ENCODE results near the gene DGKD.
A peak's percentile ranks its signal among the peaks of the same experiment; 100 is the strongest.
"Not testable (repeated sequence)": the region's sequence is repeated elsewhere in the genome, so short reads cannot be mapped to it uniquely, and the experiment has no call there.

The DGKD gene

GRCh38 chr2:233353769-233354499 is at the start of gene DGKD:
Gene DGKD, plus strand, starts transcription at chr2:233354494. Its CDS starts 25 bp downstream, at chr2:233354519.
- peak; percentile 37 for DNase-seq

- no peak for DNase-seq
Measured at GRCh38 chr2:233307565-233307964, 46.7 kb upstream of the DGKD start, which contains the start of gene SAG. Gene SAG, plus strand, starts transcription at chr2:233307816. Its CDS starts 1,374 bp downstream, at chr2:233309190.

- no peak for DNase-seq
Measured at GRCh38 chr2:233311241-233311926, 42.9 kb upstream of the DGKD start.

- DNase-seq: no peak
Measured at GRCh38 chr2:233312874-233313273, 41.4 kb upstream of the DGKD start.

GRCh38 chr2:233314180-233314925 is 39.9 kb upstream of the DGKD start:
- no peak for DNase-seq

GRCh38 chr2:233317196-233317943 is 36.9 kb upstream of the DGKD start:
- no peak for DNase-seq

- no peak for DNase-seq
Measured at GRCh38 chr2:233319256-233319655, 35.0 kb upstream of the DGKD start.

GRCh38 chr2:233320470-233320869 is 33.8 kb upstream of the DGKD start:
- no peak for DNase-seq

GRCh38 chr2:233321166-233321565 is 33.1 kb upstream of the DGKD start:
- DNase-seq: no peak

GRCh38 chr2:233323851-233324250 is 30.4 kb upstream of the DGKD start:
- no peak for DNase-seq

GRCh38 chr2:233325256-233325655 is 29.0 kb upstream of the DGKD start:
- no peak for DNase-seq

GRCh38 chr2:233325814-233326213 is 28.5 kb upstream of the DGKD start:
- DNase-seq: no peak

- DNase-seq: no peak
Measured at GRCh38 chr2:233326500-233326899, 27.8 kb upstream of the DGKD start.

GRCh38 chr2:233328922-233329321 is 25.4 kb upstream of the DGKD start:
- DNase-seq: no peak

GRCh38 chr2:233329489-233330135 is 24.7 kb upstream of the DGKD start:
- DNase-seq: peak; percentile 35

- no peak for DNase-seq
Measured at GRCh38 chr2:233331536-233331935, 22.8 kb upstream of the DGKD start.

GRCh38 chr2:233332125-233332524 is 22.2 kb upstream of the DGKD start:
- DNase-seq: no peak

- DNase-seq: no peak
Measured at GRCh38 chr2:233334915-233335314, 19.4 kb upstream of the DGKD start.

- not testable (repeated sequence) for DNase-seq
Measured at GRCh38 chr2:233336091-233336490, 18.2 kb upstream of the DGKD start.

GRCh38 chr2:233336541-233336940 is 17.8 kb upstream of the DGKD start:
- no peak for DNase-seq

- no peak for DNase-seq
Measured at GRCh38 chr2:233338046-233338445, 16.2 kb upstream of the DGKD start.

GRCh38 chr2:233338812-233339368 is 15.4 kb upstream of the DGKD start:
- DNase-seq: no peak
